ENCODE measurements around the gene ATXN3.

- TF ChIP-seq TP53 (CRISPR knock-in tag; conservative IDR thresholded peaks at IDR 0.05) = no peak
- no peak for TF ChIP-seq IRF2 (CRISPR knock-in tag; IDR thresholded peaks at IDR 0.05)
- TF ChIP-seq CTCF (CRISPR knock-in tag; IDR thresholded peaks at IDR 0.05) = no peak
- TF ChIP-seq REST (IDR thresholded peaks at IDR 0.05; ENCODE audit: borderline replicate concordance in 1 of 2, low read depth in 1 of 2, low read length in 2 of 2) = no peak
- TF ChIP-seq ZNF274 (CRISPR knock-in tag; IDR thresholded peaks at IDR 0.05) = no peak
- TF ChIP-seq KAT2B (IDR thresholded peaks at IDR 0.05; ENCODE audit: borderline replicate concordance, low read depth, low read length) = no peak
- TF ChIP-seq CREM (IDR thresholded peaks at IDR 0.05) = no peak
- TF ChIP-seq CREM (CRISPR knock-in tag; IDR thresholded peaks at IDR 0.05) = no peak
- no peak for TF ChIP-seq ZBTB8A (CRISPR knock-in tag; IDR thresholded peaks at IDR 0.05; ENCODE audit: borderline replicate concordance, low read depth)
- TF ChIP-seq CBX2 (IDR thresholded peaks at IDR 0.05; ENCODE audit: low read depth, low read length) = no peak
- no peak for TF ChIP-seq CBX2 (CRISPR knock-in tag; IDR thresholded peaks at IDR 0.05; ENCODE audit: low read depth)
- TF ChIP-seq POLR2AphosphoS2 (IDR thresholded peaks at IDR 0.05; ENCODE audit: low read depth, low read length) = no peak
- no peak for TF ChIP-seq RAD21 (CRISPR knock-in tag; IDR thresholded peaks at IDR 0.05)
- TF ChIP-seq HMGA1 (CRISPR knock-in tag; conservative IDR thresholded peaks at IDR 0.05) = no peak
- TF ChIP-seq ZNF10 (CRISPR knock-in tag; IDR thresholded peaks at IDR 0.05; ENCODE audit: borderline replicate concordance, low read depth) = no peak
- no peak for TF ChIP-seq MYC (CRISPR knock-in tag; IDR thresholded peaks at IDR 0.05; ENCODE audit: borderline replicate concordance)
These were observed 92.3 kb downstream of the ATXN3 start for GRCh38 chr14:92014040-92014439.

Measured in HepG2 (cell line).